ENCODE measurements around the gene SORCS2.

- TF ChIP-seq CTCF (IDR thresholded peaks at IDR 0.05) (no peak), EP300 (IDR thresholded peaks at IDR 0.05) (no peak)
Measured at GRCh38 chr4:7766661-7767345, 574.5 kb downstream of the SORCS2 start.
